HL-60 (cell line): Measurements from ENCODE around the gene PRSS16.

Experiments
- GABPA ChIP-seq: IDR thresholded peaks from 2 replicates; pipeline ENCODE4 v1.6.1; 2012; ENCODE audit warnings: low read depth
- POLR2AphosphoS5 ChIP-seq: IDR thresholded peaks from 2 replicates; pipeline ENCODE4 v1.6.1; 2012; ENCODE audit warnings: low read depth
- SPI1 ChIP-seq: IDR thresholded peaks from 2 replicates; pipeline ENCODE4 v1.6.1; 2012; ENCODE audit warnings: low read depth, mild to moderate bottlenecking, borderline replicate concordance
- TF ChIP-seq, protein P1 (sequence below): IDR thresholded peaks from one replicate; pipeline ENCODE4 v1.5.1; 2011; ENCODE audit warnings: low read length, control low read depth, inconsistent platforms; ENCODE audit not compliant: insufficient read depth

DNA sequence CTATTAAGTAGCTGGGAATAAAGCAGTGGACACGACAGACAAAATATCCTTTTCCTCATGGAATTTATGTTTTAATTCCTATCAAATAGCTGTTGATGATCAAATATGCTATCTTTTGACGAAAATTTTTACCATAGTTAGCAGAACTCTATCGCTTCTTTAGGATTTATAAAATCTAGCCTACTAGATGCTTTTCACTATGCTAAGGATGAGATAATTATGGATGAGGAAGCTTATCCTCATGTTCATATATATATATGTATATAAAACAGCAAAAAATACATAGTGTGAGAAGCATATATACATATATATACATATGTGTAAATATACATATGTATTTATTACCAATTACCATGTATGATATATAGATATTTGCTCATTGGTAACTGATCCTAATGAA is 12.9 kb upstream of the PRSS16 start:
- TF ChIP-seq, protein P1, sequence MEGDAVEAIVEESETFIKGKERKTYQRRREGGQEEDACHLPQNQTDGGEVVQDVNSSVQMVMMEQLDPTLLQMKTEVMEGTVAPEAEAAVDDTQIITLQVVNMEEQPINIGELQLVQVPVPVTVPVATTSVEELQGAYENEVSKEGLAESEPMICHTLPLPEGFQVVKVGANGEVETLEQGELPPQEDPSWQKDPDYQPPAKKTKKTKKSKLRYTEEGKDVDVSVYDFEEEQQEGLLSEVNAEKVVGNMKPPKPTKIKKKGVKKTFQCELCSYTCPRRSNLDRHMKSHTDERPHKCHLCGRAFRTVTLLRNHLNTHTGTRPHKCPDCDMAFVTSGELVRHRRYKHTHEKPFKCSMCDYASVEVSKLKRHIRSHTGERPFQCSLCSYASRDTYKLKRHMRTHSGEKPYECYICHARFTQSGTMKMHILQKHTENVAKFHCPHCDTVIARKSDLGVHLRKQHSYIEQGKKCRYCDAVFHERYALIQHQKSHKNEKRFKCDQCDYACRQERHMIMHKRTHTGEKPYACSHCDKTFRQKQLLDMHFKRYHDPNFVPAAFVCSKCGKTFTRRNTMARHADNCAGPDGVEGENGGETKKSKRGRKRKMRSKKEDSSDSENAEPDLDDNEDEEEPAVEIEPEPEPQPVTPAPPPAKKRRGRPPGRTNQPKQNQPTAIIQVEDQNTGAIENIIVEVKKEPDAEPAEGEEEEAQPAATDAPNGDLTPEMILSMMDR: no peak
- no peak for TF ChIP-seq POLR2AphosphoS5
- no peak for TF ChIP-seq SPI1
- TF ChIP-seq GABPA: no peak
